GM23338 (cell line): ENCODE results near the gene RYR2. TPM values are rescaled to one million over a fixed set of nuclear protein-coding genes. Genes with fewer than 3 reads are reported as not detected.

Experiments used
- ATAC-seq: fragments of 200-7000 bp; cut with Tn5 transposase; 3 replicates; pipeline ENCODE4 v1.9.1; 2020
- DNase-seq: peaks from one replicate; pipeline ENCODE4 v3.0.0-alpha.2; 2015; ENCODE audit warnings: low spot score
- H2AFZ ChIP-seq: fragments of 200-600 bp; sonication (generic); 2 replicates; pipeline ENCODE4 v1.8.0; 2016; ENCODE audit warnings: antibody characterized with exemption, mild to moderate bottlenecking, moderate library complexity
- H3F3A ChIP-seq: fragments of 200-600 bp; sonication (generic); replicated peaks from 2 replicates; pipeline ENCODE4 v1.8.0; 2017; ENCODE audit warnings: antibody characterized with exemption, mixed run types, low read depth
- H3K27ac ChIP-seq: fragments of 200-600 bp; sonication (generic); 2 replicates; pipeline ENCODE4 v1.6.1; 2016; ENCODE audit warnings: low read depth
- H3K27me3 ChIP-seq: fragments of 200-600 bp; sonication (generic); 2 replicates; pipeline ENCODE4 v1.8.0; 2016; ENCODE audit warnings: mild to moderate bottlenecking, mixed run types, moderate library complexity; ENCODE audit not compliant: insufficient read depth
- H3K36me3 ChIP-seq: fragments of 200-600 bp; sonication (generic); 2 replicates; pipeline ENCODE4 v1.8.0; 2016; ENCODE audit warnings: mild to moderate bottlenecking; ENCODE audit not compliant: insufficient read depth
- H3K4me1 ChIP-seq: fragments of 200-600 bp; sonication (generic); 2 replicates; pipeline ENCODE4 v1.8.0; 2016; ENCODE audit warnings: mild to moderate bottlenecking, moderate library complexity; ENCODE audit not compliant: insufficient read depth
- H3K4me2 ChIP-seq: fragments of 200-600 bp; sonication (generic); 2 replicates; pipeline ENCODE4 v1.7.1; 2017; ENCODE audit warnings: mixed run types
- H3K4me3 ChIP-seq: fragments of 200-600 bp; sonication (generic); 2 replicates; pipeline ENCODE4 v1.6.1; 2016; ENCODE audit warnings: mixed run types
- H3K79me2 ChIP-seq: fragments of 200-600 bp; sonication (generic); replicated peaks from 2 replicates; pipeline ENCODE4 v1.8.0; 2017; ENCODE audit warnings: mild to moderate bottlenecking; ENCODE audit not compliant: insufficient read depth
- H3K9me2 ChIP-seq: fragments of 200-600 bp; sonication (generic); 2 replicates; pipeline ENCODE4 v1.8.0; 2017; ENCODE audit not compliant: insufficient read depth
- H4K20me1 ChIP-seq: fragments of 200-600 bp; sonication (generic); replicated peaks from 2 replicates; pipeline ENCODE4 v1.8.0; 2017; ENCODE audit warnings: mild to moderate bottlenecking; ENCODE audit not compliant: insufficient read depth
- H3K27ac Mint-ChIP-seq: 2 replicates; pipeline ENCODE4 v1.8.0; 2020; ENCODE audit warnings: inconsistent platforms, mild to moderate bottlenecking, moderate library complexity, mixed read lengths
- H3K27me3 Mint-ChIP-seq: 3 replicates; pipeline ENCODE4 v1.8.0; 2022; ENCODE audit warnings: low read depth, mild to moderate bottlenecking, moderate library complexity, mixed read lengths, inconsistent platforms; ENCODE audit not compliant: insufficient read depth, poor library complexity
- H3K36me3 Mint-ChIP-seq: 3 replicates; pipeline ENCODE4 v1.8.0; 2021; ENCODE audit warnings: low read depth, mild to moderate bottlenecking, inconsistent platforms, moderate library complexity, mixed read lengths
- H3K4me1 Mint-ChIP-seq: 3 replicates; pipeline ENCODE4 v1.8.0; 2020; ENCODE audit warnings: mild to moderate bottlenecking, inconsistent platforms, mixed read lengths
- H3K4me3 Mint-ChIP-seq: 3 replicates; pipeline ENCODE4 v1.8.0; 2021; ENCODE audit warnings: moderate library complexity, mild to moderate bottlenecking, inconsistent platforms, mixed read lengths
- H3K9me3 Mint-ChIP-seq: 3 replicates; pipeline ENCODE4 v1.8.0; 2020; ENCODE audit warnings: moderate library complexity, mild to moderate bottlenecking, inconsistent platforms, mixed read lengths
- CREB1 ChIP-seq: fragments of 250-450 bp; sonication (Bioruptor Pico); IDR thresholded peaks from 2 replicates; pipeline ENCODE4 v1.5.0; 2020; ENCODE audit warnings: low read depth, mild to moderate bottlenecking, moderate library complexity
- CTCF ChIP-seq, 2 experiments: fragments of 200-600 bp in 1 of 2; sonication (generic) in 1 of 2; conservative IDR thresholded peaks; 2 replicates each; pipeline versions ENCODE4 v1.5.1 to v1.6.1; 2016 to 2017; ENCODE audit warnings: antibody characterized with exemption in 2 of 2, low read depth in 2 of 2, mild to moderate bottlenecking in 2 of 2, moderate library complexity in 1 of 2
- ETS1 ChIP-seq: IDR thresholded peaks from 2 replicates; pipeline ENCODE4 v1.6.1; 2016; ENCODE audit warnings: antibody characterized with exemption
- EZH2 ChIP-seq: fragments of 200-600 bp; sonication (generic); IDR thresholded peaks from one replicate; pipeline ENCODE4 v1.8.0; 2017; ENCODE audit warnings: antibody characterized with exemption, mild to moderate bottlenecking, low read depth; ENCODE audit not compliant: unreplicated experiment
- EZH2phosphoT487 ChIP-seq: fragments of 200-600 bp; sonication (generic); IDR thresholded peaks from one replicate; pipeline ENCODE4 v1.8.1; 2018; ENCODE audit warnings: antibody characterized with exemption; ENCODE audit not compliant: unreplicated experiment
- JUNB ChIP-seq: IDR thresholded peaks from one replicate; pipeline ENCODE4 v1.6.1; 2016; ENCODE audit warnings: antibody characterized with exemption; ENCODE audit not compliant: unreplicated experiment
- NANOG ChIP-seq: IDR thresholded peaks from 2 replicates; pipeline ENCODE4 v1.6.1; 2016; ENCODE audit warnings: antibody characterized with exemption, borderline replicate concordance
- POLR2AphosphoS5 ChIP-seq: IDR thresholded peaks from 2 replicates; pipeline ENCODE4 v1.6.1; 2016; ENCODE audit warnings: antibody characterized with exemption, low read depth
- REST ChIP-seq: IDR thresholded peaks from one replicate; pipeline ENCODE4 v1.6.1; 2018; ENCODE audit warnings: antibody characterized with exemption; ENCODE audit not compliant: unreplicated experiment
- STAT1 ChIP-seq: IDR thresholded peaks from one replicate; pipeline ENCODE4 v1.6.1; 2016; ENCODE audit warnings: antibody characterized with exemption; ENCODE audit not compliant: unreplicated experiment
- ZNF114 ChIP-seq: fragments of 250-450 bp; sonication (Bioruptor Pico); IDR thresholded peaks from 2 replicates; pipeline ENCODE4 v1.5.0; 2020; ENCODE audit warnings: mild to moderate bottlenecking, moderate library complexity
- ZNF331 ChIP-seq: fragments of 250-450 bp; sonication (Bioruptor Pico); IDR thresholded peaks from 2 replicates; pipeline ENCODE4 v1.5.0; 2020; ENCODE audit warnings: low read depth, mild to moderate bottlenecking, moderate library complexity
- ZNF462 ChIP-seq: fragments of 250-450 bp; sonication (Bioruptor Pico); IDR thresholded peaks from 2 replicates; pipeline ENCODE4 v1.5.0; 2020; ENCODE audit warnings: mild to moderate bottlenecking, moderate library complexity
- polyA plus RNA-seq: library from polyadenylated mRNA; unstranded; fragments of >200 nt; fragmentation: Nextera tagmentation; extraction: Ambion mirVana; gene quantifications from 2 replicates; pipeline ENCODE4 v1.2.1, GENCODE V29; 2016
- total RNA-seq: library from RNA; depleted of rRNA; stranded (reverse); fragments of >200 nt; shearing (Covaris generic); gene quantifications from 2 replicates; pipeline ENCODE4 v1.2.3, GENCODE V29; 2014

The RYR2 gene
- total and polyA plus RNA-seq, 2 experiments from 2014 or later, result 8.9 to 10.0 TPM

GRCh38 chr1:237640011-237640671 lies 598.2 kb downstream of the RYR2 start:
- Histone ChIP-seq H3K27me3 (no peaks in the 10 kb centered on the region), H3K27ac (no peak overlapping the region), H3K36me3 (peaks cover 8% of the 10 kb centered on the region; the same call in 1 of the 2 replicates), H3F3A (no peaks in the 10 kb centered on the region), H3K4me2 (no peak overlapping the region), H4K20me1 (no peaks in the 10 kb centered on the region; the same call in 1 of the 2 replicates), H3K79me2 (no peaks in the 10 kb centered on the region), H3K4me1 (no peaks in the 10 kb centered on the region), H3K4me3 (no peak overlapping the region), H2AFZ (no peak overlapping the region), H3K9me2 (no peaks in the 10 kb centered on the region)
- Mint-ChIP-seq H3K4me1 (no peaks in the 10 kb centered on the region), H3K9me3 (no peaks in the 10 kb centered on the region), H3K4me3 (no peak overlapping the region), H3K36me3 (no peaks in the 10 kb centered on the region; the same call in 1 of the 3 replicates), H3K27ac (no peak overlapping the region), H3K27me3 (no peaks in the 10 kb centered on the region)
- ATAC-seq, result no peak
- TF ChIP-seq NANOG (no peak), EZH2phosphoT487 (no peak), CREB1 (CRISPR knock-in tag) (no peak), POLR2AphosphoS5 (no peak), JUNB (no peak), ETS1 (no peak), ZNF462 (CRISPR knock-in tag) (no peak), STAT1 (no peak), REST (no peak), ZNF331 (CRISPR knock-in tag) (no peak), CTCF (conservative IDR thresholded peaks at IDR 0.05; ENCODE audit: low read depth in 2 of 2) (no peak), EZH2 (no peak), ZNF114 (CRISPR knock-in tag) (no peak)
- DNase-seq, result no peak
